ENCODE results near the gene PTPA.

- TF ChIP-seq EZH2phosphoT487 (IDR thresholded peaks at IDR 0.05; ENCODE audit: insufficient read depth, low read depth) (no peak), EZH2 (IDR thresholded peaks at IDR 0.05; ENCODE audit: insufficient read depth, poor library complexity, severe bottlenecking) (no peak)
Measured at GRCh38 chr9:129193655-129194054, 82.4 kb downstream of the PTPA start.

All from GM23248 (cell line).